Mucosa of descending colon (tissue), 3 donors: ENCODE measurements around the gene BEND5. TPM values are rescaled to one million over a fixed set of nuclear protein-coding genes. Genes with fewer than 3 reads are reported as not detected.

Source experiments
- ATAC-seq: fragments of 200-7000 bp; cut with Tn5 transposase; one replicate; pipeline ENCODE4 v1.9.1; 2020; ENCODE audit warnings: mild to moderate bottlenecking, moderate library complexity
- DNase-seq, 3 donors: peaks; one replicate each; pipeline ENCODE4 v3.0.0-alpha.2; 2020
- H3K36me3 ChIP-seq: fragments of 200-600 bp; one replicate; pipeline ENCODE4 v1.8.0; 2021; ENCODE audit warnings: low read depth, mild to moderate bottlenecking
- H3K4me1 ChIP-seq: fragments of 200-600 bp; one replicate; pipeline ENCODE4 v1.8.0; 2021; ENCODE audit warnings: low read depth, mild to moderate bottlenecking
- H3K4me3 ChIP-seq: fragments of 200-600 bp; one replicate; pipeline ENCODE4 v1.8.0; 2021; ENCODE audit warnings: mild to moderate bottlenecking
- H3K9me3 ChIP-seq: fragments of 200-600 bp; one replicate; pipeline ENCODE4 v1.8.0; 2021; ENCODE audit warnings: mild to moderate bottlenecking
- intact Hi-C, 2 donors: fragments of 100-400 bp; cut with DNase I in 1 of 2; cut with micrococcal nuclease in 1 of 2; formaldehyde crosslinking; loops; one replicate each; pipeline versions ENCODE4 v1.11.0 to v1.11.1; 2022; cut with DNase I, micrococcal nuclease
- total RNA-seq, 3 donors: library from RNA; stranded (reverse); fragmentation: NEBNext Ultra II Directional in 2 of 3; extraction: Animal tissue kit (Norgen Biotek cat#: 25700) in 2 of 3; gene quantifications; one replicate each; pipeline versions ENCODE4 v1.2.1 to v1.2.4, GENCODE V29; 2021 to 2023
- TF ChIP-seq, protein P1 (sequence below): fragments of 200-600 bp; IDR thresholded peaks from one replicate; pipeline ENCODE4 v1.8.0; 2022; ENCODE audit warnings: antibody characterized with exemption, mild to moderate bottlenecking
- donor health status: DM: no; HTN: no; CAD: no; lungs with moderate emphysema.
- donor health status: DM: no; HTN: no; CAD: no.
- donor health status: DM: no; HTN: yes; CAD: no.

BEND5 gene
- total RNA-seq, 3 donors from 2014 or later = 1.9 to 9.1 (median 2.1) TPM

DNA sequence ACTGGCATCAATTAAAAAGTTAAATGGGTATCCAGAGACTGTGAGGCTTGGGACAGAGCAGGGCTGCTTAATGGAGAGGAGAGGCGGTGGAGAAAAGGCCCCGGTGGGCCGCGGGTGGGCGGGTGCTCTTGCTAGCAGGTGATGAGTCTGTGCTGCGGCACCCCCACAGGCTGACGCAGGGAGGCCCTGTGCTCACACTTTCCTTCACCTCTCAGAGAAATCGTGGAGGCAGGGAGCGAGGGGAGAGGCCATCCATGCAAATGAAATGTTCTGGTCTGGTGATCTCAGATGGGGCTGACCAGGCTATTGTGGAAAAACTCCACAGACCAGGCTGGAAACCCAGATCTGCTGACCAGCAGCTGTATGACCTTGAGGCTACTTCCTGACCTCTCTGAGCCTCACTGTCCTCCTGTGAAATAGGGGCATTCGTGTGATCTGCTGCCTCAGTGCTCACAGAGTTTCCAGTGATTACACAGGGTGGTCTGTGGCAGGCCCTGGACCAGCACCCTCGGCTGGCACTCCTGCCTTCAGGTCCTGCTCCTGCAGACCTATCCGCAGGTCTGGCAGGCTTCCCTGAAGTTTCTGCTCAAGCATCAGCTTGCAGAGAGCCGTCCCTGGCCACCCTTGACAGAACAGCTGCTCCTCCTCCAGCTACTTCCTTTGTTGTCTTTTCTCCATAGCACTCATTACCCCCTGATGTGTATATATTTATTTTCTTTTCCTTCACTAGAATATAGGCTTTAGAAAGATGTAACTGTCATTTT, 89.2 kb downstream of the BEND5 start:
- H3K4me3 ChIP-seq = no peak overlapping the region
- intact Hi-C loops = no loop called here
- H3K36me3 ChIP-seq = no peaks in the 10 kb centered on the region
- ATAC-seq = no peak
- H3K4me1 ChIP-seq = no peaks in the 10 kb centered on the region
- no peaks in the 10 kb centered on the region for H3K9me3 ChIP-seq
- no peak for DNase-seq
- TF ChIP-seq, protein P1, sequence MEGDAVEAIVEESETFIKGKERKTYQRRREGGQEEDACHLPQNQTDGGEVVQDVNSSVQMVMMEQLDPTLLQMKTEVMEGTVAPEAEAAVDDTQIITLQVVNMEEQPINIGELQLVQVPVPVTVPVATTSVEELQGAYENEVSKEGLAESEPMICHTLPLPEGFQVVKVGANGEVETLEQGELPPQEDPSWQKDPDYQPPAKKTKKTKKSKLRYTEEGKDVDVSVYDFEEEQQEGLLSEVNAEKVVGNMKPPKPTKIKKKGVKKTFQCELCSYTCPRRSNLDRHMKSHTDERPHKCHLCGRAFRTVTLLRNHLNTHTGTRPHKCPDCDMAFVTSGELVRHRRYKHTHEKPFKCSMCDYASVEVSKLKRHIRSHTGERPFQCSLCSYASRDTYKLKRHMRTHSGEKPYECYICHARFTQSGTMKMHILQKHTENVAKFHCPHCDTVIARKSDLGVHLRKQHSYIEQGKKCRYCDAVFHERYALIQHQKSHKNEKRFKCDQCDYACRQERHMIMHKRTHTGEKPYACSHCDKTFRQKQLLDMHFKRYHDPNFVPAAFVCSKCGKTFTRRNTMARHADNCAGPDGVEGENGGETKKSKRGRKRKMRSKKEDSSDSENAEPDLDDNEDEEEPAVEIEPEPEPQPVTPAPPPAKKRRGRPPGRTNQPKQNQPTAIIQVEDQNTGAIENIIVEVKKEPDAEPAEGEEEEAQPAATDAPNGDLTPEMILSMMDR = no peak

DNA sequence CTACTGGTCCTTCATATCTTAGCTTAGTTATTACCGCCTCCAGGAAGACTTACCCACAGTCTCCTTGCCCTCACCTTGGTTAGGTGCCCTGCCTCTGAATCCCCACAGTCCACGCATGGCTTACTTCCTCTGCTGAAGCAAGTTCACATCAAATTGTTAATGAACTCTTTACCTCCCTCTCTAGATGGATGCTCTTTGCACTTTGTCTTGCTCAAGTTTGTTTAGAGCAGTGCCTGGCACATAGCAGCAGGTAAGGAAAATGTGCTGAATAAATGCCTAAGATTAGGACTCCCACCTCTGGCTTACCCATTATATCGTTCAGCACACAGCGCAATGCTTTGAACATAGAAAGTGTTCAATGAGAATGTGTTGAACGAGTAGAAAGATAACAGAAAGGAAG, 90.5 kb downstream of the BEND5 start:
- H3K9me3 ChIP-seq = no peaks in the 10 kb centered on the region
- DNase-seq (no peak), ATAC-seq (no peak)
- no peaks in the 10 kb centered on the region for H3K4me1 ChIP-seq
- intact Hi-C loops = no loop called here
- TF ChIP-seq, protein P1 = no peak
- no peak overlapping the region for H3K4me3 ChIP-seq
- no peaks in the 10 kb centered on the region for H3K36me3 ChIP-seq

DNA sequence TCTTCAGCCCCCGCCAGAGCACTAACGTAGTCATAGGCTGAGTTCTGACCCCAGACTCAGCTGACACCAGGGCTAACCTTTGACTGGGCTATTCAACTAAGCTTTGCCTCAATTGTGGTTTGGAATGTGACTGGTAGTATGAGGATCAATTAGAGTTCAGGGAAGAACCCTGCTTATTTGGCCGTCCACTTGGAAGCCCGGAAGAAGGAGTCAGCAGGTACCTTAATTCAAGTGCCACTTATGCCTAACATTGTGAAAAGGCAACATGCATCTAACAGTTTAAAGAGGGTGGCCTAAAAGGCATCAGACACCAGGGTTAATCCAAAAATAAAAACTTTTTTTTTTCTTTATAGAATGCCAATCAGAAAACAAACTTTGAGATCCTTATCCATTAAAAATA, 92.3 kb downstream of the BEND5 start:
- DNase-seq (no peak), ATAC-seq (no peak)
- no peaks in the 10 kb centered on the region for H3K36me3 ChIP-seq
- intact Hi-C loops = no loop called here
- H3K9me3 ChIP-seq = no peaks in the 10 kb centered on the region
- TF ChIP-seq, protein P1 = no peak
- no peaks in the 10 kb centered on the region for H3K4me1 ChIP-seq
- H3K4me3 ChIP-seq = no peak overlapping the region

DNA sequence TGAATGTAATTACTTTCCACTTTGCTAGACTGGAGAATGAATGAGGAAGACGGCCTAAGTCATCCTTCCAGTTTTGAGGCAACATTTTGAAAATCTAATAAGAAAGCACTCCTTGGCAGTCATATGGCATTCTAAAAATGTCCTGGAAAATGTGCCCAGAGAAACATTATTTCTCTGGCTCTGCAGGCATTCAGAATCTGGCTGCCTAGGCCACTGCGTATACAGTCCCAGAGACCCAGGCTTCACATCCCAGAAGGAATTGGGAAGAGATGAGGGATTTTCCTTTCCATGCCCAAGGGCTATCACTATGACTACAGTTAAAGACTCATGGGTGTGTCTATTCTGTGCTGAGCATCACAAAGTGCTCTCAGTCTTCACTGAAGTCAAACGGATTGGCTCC, 92.9 kb downstream of the BEND5 start:
- intact Hi-C loops = no loop called here
- no peaks in the 10 kb centered on the region for H3K36me3 ChIP-seq
- DNase-seq (no peak), ATAC-seq (no peak)
- TF ChIP-seq, protein P1 = no peak
- H3K4me3 ChIP-seq = no peak overlapping the region
- H3K9me3 ChIP-seq = no peaks in the 10 kb centered on the region
- H3K4me1 ChIP-seq = no peaks in the 10 kb centered on the region

DNA sequence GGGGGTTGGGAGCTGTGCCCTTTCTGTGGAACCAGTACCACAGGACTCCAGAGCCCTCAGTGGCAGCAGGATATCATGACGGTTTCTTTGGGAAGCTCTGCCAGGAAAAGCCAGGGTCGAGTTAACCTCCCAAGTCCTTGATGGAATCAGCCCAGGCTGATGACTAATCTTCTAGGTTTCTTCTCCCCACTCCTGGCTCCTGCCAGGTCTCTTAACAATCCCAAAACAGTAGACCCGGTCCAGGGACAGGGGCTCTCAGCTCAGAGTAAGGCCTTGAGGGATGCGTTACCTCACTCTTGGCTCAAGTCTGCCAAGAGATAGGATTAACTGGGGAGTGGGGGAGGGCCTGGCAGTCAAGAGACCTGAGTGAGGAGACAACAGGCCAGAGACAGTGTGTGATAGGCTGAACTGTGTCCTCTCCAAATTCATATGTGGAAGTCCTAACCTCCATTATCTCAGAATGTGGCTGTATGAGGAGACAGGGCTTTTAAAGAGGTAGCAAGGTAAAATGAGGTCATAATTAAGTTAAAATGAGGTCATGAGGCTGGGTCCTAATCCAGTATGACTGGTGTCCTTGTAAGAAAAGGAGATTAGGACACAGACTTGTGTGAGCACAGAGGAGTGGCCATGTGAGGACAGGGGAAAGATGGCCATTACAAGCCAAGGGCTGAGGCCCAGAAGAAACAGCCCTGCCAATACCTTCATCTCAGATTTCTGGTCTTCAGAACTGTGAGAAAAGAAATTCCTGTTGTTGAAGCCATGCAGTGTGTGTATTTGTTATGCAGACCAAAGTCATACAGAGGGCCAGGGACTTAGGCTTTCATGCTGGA, 95.0 kb downstream of the BEND5 start:
- H3K4me3 ChIP-seq = no peak overlapping the region
- TF ChIP-seq, protein P1 = no peak
- no peak for ATAC-seq
- H3K9me3 ChIP-seq = no peaks in the 10 kb centered on the region
- no peaks in the 10 kb centered on the region for H3K4me1 ChIP-seq
- DNase-seq = no peak
- no peaks in the 10 kb centered on the region for H3K36me3 ChIP-seq
- intact Hi-C loops = no loop called here
